COLO668 (cell line): ENCODE data around the gene NPHP4.

Experiments
- DNase-seq: peaks from one replicate; lab custom pipeline; 2025; ENCODE audit not compliant: unreplicated experiment; lab: John Stamatoyannopoulos, UW

The NPHP4 gene

GRCh38 chr1:5991381-5992025 lies 722 bp downstream of the NPHP4 start:
- DNase-seq: peak; percentile 76

- no peak for DNase-seq
Measured at GRCh38 chr1:5990913-5991312, 1.3 kb downstream of the NPHP4 start.

GRCh38 chr1:5989731-5990271 lies 2.4 kb downstream of the NPHP4 start:
- no peak for DNase-seq

GRCh38 chr1:5989286-5989605 lies 3.0 kb downstream of the NPHP4 start:
- DNase-seq: no peak

GRCh38 chr1:5988596-5989285 lies 3.5 kb downstream of the NPHP4 start:
- no peak for DNase-seq

- DNase-seq: no peak
Measured at GRCh38 chr1:5986018-5986417, 6.2 kb downstream of the NPHP4 start.

GRCh38 chr1:5985250-5985649 lies 7.0 kb downstream of the NPHP4 start:
- no peak for DNase-seq

GRCh38 chr1:5983361-5984103 lies 8.7 kb downstream of the NPHP4 start:
- no peak for DNase-seq

GRCh38 chr1:5982868-5983267 lies 9.4 kb downstream of the NPHP4 start:
- no peak for DNase-seq

GRCh38 chr1:5982276-5982675 lies 9.9 kb downstream of the NPHP4 start:
- no peak for DNase-seq

GRCh38 chr1:5981009-5981380 lies 11.2 kb downstream of the NPHP4 start:
- DNase-seq: no peak

- DNase-seq: peak; percentile 39
Measured at GRCh38 chr1:5980314-5981008, 11.8 kb downstream of the NPHP4 start.

- DNase-seq: no peak
Measured at GRCh38 chr1:5979536-5980313, 12.5 kb downstream of the NPHP4 start.

GRCh38 chr1:5978452-5978851 lies 13.8 kb downstream of the NPHP4 start:
- peak; percentile 25 for DNase-seq

GRCh38 chr1:5977494-5978444 lies 14.5 kb downstream of the NPHP4 start:
- DNase-seq: no peak

- DNase-seq: no peak
Measured at GRCh38 chr1:5976726-5977493, 15.3 kb downstream of the NPHP4 start.

GRCh38 chr1:5976231-5976630 lies 16.0 kb downstream of the NPHP4 start:
- DNase-seq: no peak

- peak; percentile 64 for DNase-seq
Measured at GRCh38 chr1:5975133-5975880, 16.9 kb downstream of the NPHP4 start.
